Cardiac fibroblast (primary cell): ENCODE measurements around the gene MNAT1.
"Not testable (repeated sequence)": the region's sequence is repeated elsewhere in the genome, so short reads cannot be mapped to it uniquely, and the experiment has no call there.

Source experiments
- DNase-seq, 2 donors: peaks; one replicate each; pipeline versions ENCODE4 v3.0.0 to v3.0.0-alpha.2; 2010; ENCODE audit warnings: low read depth in 2 of 2
- H3K4me3 ChIP-seq, 2 donors: replicated peaks in 1 of 2; 1 replicate in 1 of 2; 2 replicates in 1 of 2; pipeline ENCODE4 v1.5.1; 2011; ENCODE audit warnings: low read depth in 2 of 2, low read length in 2 of 2, mild to moderate bottlenecking in 2 of 2, moderate library complexity in 1 of 2
- TF ChIP-seq, protein P1 (sequence below): IDR thresholded peaks from one replicate; pipeline ENCODE4 v1.5.1; 2011; ENCODE audit warnings: low read depth, mild to moderate bottlenecking, low read length, inconsistent platforms

MNAT1 gene

GRCh38 chr14:60865378-60866127 is 131.0 kb downstream of the MNAT1 start:
- peak; percentile 6 to 27 for DNase-seq
- H3K4me3 ChIP-seq: no peak overlapping the region
- TF ChIP-seq, protein P1, sequence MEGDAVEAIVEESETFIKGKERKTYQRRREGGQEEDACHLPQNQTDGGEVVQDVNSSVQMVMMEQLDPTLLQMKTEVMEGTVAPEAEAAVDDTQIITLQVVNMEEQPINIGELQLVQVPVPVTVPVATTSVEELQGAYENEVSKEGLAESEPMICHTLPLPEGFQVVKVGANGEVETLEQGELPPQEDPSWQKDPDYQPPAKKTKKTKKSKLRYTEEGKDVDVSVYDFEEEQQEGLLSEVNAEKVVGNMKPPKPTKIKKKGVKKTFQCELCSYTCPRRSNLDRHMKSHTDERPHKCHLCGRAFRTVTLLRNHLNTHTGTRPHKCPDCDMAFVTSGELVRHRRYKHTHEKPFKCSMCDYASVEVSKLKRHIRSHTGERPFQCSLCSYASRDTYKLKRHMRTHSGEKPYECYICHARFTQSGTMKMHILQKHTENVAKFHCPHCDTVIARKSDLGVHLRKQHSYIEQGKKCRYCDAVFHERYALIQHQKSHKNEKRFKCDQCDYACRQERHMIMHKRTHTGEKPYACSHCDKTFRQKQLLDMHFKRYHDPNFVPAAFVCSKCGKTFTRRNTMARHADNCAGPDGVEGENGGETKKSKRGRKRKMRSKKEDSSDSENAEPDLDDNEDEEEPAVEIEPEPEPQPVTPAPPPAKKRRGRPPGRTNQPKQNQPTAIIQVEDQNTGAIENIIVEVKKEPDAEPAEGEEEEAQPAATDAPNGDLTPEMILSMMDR: no peak

- no peak for DNase-seq
- H3K4me3 ChIP-seq: no peak overlapping the region
- TF ChIP-seq, protein P1: no peak
Observed at GRCh38 chr14:60867503-60868172, 133.1 kb downstream of the MNAT1 start.

GRCh38 chr14:60878121-60878520 is 143.6 kb downstream of the MNAT1 start:
- peak in 1 of 2 donors; percentile 55 for DNase-seq
- TF ChIP-seq, protein P1: no peak
- H3K4me3 ChIP-seq: no peak overlapping the region

GRCh38 chr14:60878536-60878935 is 144.0 kb downstream of the MNAT1 start:
- TF ChIP-seq, protein P1: no peak
- peak; percentile 19 to 27 for DNase-seq
- no peak overlapping the region for H3K4me3 ChIP-seq

DNA sequence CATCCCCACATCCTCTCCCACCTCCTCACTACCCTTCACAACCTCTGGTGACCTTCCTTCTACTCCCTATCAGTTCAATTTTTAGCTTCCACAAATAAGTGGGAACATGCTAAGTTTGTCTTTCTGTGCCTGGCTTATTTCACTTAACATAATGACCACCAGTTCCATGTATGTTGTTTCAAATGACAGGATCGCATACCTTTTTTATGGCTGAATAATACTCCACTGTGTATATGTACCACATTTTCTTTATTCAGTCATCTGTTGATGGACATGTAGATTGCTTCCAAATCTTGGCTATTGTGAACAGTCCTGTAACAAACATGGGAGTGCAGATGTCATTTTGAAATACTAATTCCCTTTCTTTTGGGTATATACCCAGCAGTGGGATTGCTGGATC is 147.7 kb downstream of the MNAT1 start:
- TF ChIP-seq, protein P1: no peak

DNA sequence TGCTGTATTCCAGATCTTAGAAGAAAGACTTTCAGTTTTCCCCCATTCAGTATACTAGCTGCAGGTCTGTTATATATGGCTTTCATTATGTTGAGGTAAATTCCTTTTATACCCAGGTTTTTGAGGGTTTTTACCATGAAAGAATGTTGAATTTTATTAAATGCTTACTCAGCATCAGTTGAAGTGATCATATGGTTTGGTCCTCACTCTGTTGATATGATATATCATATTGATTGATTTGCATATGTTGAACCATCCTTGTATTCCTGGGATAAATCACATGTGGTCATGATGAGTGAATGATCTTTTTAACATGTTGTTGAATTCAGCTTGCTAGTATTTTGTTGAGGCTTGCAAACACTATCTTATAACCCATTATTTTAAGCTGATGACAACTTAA is 149.6 kb downstream of the MNAT1 start:
- TF ChIP-seq, protein P1: no peak
- DNase-seq: no peak
- no peak overlapping the region for H3K4me3 ChIP-seq

More for the DNA sequence above, 147.7 kb downstream of the MNAT1 start:
- H3K4me3 ChIP-seq: no peak overlapping the region
- DNase-seq: no peak

GRCh38 chr14:60890636-60891035 is 156.1 kb downstream of the MNAT1 start:
- H3K4me3 ChIP-seq, DNase-seq: not testable (repeated sequence)
